Muscle of back (tissue), 13 donors: ENCODE data around the gene STARD10. TPM values are rescaled to one million over a fixed set of nuclear protein-coding genes. Genes with fewer than 3 reads are reported as not detected.

Source experiments
- DNase-seq, 3 donors: peaks; one replicate each; pipeline versions ENCODE4 v3.0.0 to v3.0.0-alpha.2; 2013
- long read RNA-seq, 9 donors: transcript quantifications; one replicate each; lab custom pipeline, GENCODE V29; 2026
- polyA plus RNA-seq, 10 donors: library from polyadenylated mRNA; unstranded; fragments of 120-200 nt; gene quantifications; one replicate each; pipeline ENCODE4 v1.2.1, GENCODE V29; 2013; ENCODE audit not compliant: insufficient read length in 10 of 10

Gene STARD10, protein sequence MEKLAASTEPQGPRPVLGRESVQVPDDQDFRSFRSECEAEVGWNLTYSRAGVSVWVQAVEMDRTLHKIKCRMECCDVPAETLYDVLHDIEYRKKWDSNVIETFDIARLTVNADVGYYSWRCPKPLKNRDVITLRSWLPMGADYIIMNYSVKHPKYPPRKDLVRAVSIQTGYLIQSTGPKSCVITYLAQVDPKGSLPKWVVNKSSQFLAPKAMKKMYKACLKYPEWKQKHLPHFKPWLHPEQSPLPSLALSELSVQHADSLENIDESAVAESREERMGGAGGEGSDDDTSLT
- polyA plus RNA-seq: 10 to 100 TPM; 36.9 to 68.3 (median 46.8) TPM
- long read RNA-seq, donor 1, transcript STARD10-204 (2 exons, 526 nt): major isoform, 9 of 18 reads
- long read RNA-seq, donor 1, transcript STARD10-210 (7 exons, 1,100 nt): minor isoform, 6 of 18 reads
- long read RNA-seq, donor 1, partial matches to known transcripts: 0 of 18 reads
- long read RNA-seq, donor 1, other reads (novel, unspliced or antisense): 0 of 18 reads
- long read RNA-seq, donor 2, transcript STARD10-210 (7 exons, 1,100 nt): major isoform, 5 of 9 reads
- long read RNA-seq, donor 2, partial matches to known transcripts: 0 of 9 reads
- long read RNA-seq, donor 2, other reads (novel, unspliced or antisense): 0 of 9 reads
- long read RNA-seq, donor 3: 0 reads
- long read RNA-seq, donor 4, transcript STARD10-210 (7 exons, 1,100 nt): major isoform, 7 of 12 reads
- long read RNA-seq, donor 4, partial matches to known transcripts: 0 of 12 reads
- long read RNA-seq, donor 4, other reads (novel, unspliced or antisense): 0 of 12 reads
- long read RNA-seq, donor 5, transcript STARD10-204 (2 exons, 526 nt): major isoform, 6 of 12 reads
- long read RNA-seq, donor 5, transcript STARD10-210 (7 exons, 1,100 nt): minor isoform, 5 of 12 reads
- long read RNA-seq, donor 5, partial matches to known transcripts: 0 of 12 reads
- long read RNA-seq, donor 5, other reads (novel, unspliced or antisense): 0 of 12 reads
- long read RNA-seq, donor 6, transcript STARD10-210 (7 exons, 1,100 nt): minor isoform, 8 of 23 reads
- long read RNA-seq, donor 6, transcript STARD10-204 (2 exons, 526 nt): major isoform, 10 of 23 reads
- long read RNA-seq, donor 6, partial matches to known transcripts: 0 of 23 reads
- long read RNA-seq, donor 6, other reads (novel, unspliced or antisense): 0 of 23 reads
- long read RNA-seq, donor 7, transcript STARD10-210 (7 exons, 1,100 nt): major isoform, 6 of 10 reads
- long read RNA-seq, donor 7, partial matches to known transcripts: 0 of 10 reads
- long read RNA-seq, donor 7, other reads (novel, unspliced or antisense): 0 of 10 reads
- long read RNA-seq, donor 8, transcript STARD10-204 (2 exons, 526 nt): minor isoform, 5 of 24 reads
- long read RNA-seq, donor 8, transcript STARD10-210 (7 exons, 1,100 nt): major isoform, 7 of 24 reads
- long read RNA-seq, donor 8, partial matches to known transcripts: 12 of 24 reads
- long read RNA-seq, donor 8, other reads (novel, unspliced or antisense): 0 of 24 reads
- long read RNA-seq, donor 9, partial matches to known transcripts: 0 of 6 reads
- long read RNA-seq, donor 9, other reads (novel, unspliced or antisense): 0 of 6 reads

DNA sequence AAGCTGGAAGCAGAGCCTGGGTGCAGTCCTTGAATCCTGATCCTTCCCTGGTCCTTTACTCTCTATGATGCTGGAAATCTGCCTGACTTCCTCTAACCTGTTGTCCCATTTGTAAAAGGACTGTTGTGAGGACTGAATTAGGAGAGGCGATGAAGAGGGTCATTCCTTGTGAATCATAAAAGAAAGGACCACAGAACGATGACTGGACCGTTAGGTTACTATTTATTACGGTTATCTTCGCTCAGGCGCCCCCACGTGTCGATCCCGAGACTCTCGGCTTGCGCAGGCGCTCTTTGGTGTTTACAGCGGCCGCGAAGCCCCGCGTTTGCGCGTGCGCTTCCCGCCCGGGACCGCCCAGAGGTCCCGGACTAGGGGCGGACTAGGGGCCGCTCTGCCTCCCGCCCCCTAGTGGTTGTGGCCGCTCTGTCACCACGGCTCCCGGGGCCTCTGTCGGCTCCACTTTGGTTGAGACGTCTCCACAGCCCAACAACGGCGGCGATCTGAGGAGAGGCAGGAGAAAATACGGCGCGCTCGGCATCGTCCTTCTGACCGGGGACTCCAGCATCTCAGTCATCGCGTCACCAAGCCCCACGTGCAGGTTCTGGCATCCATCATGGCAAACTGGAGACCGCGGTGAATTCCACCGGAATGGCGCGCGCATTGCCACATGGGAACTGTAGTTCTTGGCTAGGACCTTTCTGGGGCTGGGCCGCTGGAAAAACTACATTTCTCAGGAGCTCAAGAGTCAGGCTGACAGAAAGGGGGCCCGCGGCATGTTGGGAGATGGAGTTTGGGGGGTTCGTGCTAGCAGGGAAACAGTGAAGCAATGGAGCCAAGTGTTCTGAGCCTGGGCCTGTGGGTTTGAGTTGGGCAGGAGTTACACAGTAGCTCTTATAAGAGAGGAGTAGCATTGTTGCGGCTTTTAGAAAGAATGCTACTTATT, at the start of gene STARD10:
Gene STARD10 (minus strand): TSS at position 623 of the 943 bp plus-strand sequence. CDS start 12,866 bp downstream, outside the sequence.
- peak; percentile 98 to 99 (median 98) for DNase-seq

DNA sequence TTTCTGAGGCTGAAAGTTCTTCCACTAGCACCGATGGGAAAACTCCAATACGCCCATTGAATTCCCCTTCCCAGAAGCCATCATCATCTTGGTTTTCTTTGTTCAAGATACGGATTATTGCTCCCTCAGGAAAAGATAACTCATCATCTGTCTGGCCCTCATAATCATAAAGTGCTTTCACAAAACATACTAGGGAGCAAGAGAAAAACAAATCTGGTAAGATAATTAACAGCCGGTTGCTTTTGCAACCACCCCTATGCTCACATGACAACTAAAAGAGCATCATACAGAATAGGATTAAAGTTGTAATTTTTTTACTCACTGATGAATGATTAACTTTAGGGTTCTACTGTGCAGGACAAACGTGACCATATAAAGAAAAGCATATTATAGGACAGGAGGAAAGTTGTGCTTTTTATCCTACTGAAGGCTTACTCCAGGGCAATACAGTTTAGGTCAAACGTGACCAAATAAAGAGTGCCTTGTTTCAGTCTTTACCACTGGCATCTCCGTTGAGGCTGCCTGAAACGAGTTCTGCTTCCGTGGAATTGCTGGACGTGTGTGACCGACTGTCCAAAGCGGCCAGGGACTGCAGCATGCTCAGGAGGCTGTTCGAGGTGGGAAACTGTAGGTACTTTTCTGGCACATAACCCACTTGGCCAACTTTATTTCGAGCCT, 48.9 kb upstream of the STARD10 start:
- no peak for DNase-seq

DNA sequence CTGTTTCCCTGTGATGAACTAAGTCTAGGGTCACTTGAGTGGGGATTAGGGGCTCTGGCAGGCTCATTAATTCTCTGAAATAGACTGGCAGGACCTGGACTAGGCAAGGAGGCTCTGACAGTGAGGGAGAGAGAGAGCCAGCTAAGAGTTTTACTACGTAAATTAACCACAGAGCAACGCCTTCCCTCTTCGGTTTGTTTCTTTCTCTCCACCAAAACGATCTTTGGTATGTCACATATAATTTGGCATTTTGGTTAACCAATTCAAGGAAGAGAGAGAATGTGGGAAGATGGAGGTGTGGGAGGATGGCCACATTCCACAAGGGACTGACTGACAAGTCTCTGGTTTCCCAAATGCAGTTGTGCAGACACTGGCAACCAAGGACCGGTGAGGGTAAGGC, 48.3 kb upstream of the STARD10 start:
- no peak for DNase-seq

DNA sequence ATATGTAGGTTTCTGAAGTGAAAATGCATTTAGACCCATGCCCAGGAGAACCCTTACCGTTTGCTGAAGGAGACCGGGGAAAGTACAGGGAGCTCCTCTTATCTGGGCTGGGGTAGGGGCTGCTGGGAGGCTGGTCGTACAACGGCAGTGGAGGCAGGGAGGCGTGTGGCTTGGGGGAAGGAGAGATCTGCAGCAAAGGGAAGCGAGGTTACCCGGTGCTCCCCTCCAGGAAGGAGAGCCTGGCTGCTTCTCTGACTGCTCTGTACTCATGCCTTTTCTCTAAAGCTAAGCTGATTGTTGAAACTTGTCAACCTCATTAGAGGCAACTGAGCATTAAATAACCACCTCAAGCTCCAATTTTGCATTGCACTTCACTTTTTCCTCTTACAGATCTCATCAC, 47.5 kb upstream of the STARD10 start:
- no peak for DNase-seq

DNA sequence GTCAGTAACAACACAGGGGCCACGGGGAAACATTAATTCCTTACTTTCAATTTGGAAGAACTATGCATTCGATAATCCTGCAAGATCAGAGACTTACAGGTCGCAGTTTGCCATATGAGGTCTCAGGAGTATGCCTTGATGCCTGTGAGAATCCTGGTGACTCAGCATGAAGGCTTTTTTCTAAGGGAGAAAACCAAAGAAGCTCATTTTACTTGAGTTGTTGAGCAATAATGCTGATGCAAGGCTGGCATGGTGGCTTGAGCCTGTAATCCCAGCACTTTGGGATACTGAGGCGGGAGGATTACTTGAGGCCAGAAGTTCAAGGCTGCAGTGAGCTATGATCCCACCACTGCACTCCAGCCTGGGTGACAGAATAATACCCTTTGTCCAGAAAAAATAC, 46.9 kb upstream of the STARD10 start:
- peak in 1 of 3 donors; percentile 54 for DNase-seq

DNA sequence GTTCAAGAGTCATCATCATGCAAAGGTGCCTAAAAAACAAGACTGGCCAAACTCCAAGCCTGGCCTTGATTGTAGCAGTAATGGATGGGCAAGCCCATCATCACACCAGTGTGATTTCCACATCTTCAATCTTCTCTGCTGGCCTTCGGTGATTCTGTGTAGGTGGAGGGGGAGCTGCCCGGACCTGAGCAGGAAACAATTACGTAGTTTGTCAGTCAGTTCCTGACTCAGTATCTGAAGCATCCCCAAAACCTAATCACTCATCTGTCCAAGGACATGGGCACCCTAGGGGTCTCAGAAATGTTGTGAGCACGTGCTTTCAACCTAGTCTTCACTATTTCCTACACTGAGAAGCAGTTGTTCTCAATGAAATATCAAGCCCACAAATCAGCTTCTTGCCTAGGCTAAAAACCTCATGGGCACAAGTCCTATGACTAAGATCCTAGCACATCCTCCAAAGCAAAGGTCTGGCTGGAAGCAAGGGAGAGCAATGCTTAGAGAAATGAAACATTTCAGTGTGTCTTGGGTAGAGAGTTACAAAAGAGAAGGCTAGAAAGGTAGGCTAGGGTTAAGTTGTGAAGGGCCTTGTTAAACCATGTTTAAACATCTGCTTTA, 45.0 kb upstream of the STARD10 start:
- no peak for DNase-seq

DNA sequence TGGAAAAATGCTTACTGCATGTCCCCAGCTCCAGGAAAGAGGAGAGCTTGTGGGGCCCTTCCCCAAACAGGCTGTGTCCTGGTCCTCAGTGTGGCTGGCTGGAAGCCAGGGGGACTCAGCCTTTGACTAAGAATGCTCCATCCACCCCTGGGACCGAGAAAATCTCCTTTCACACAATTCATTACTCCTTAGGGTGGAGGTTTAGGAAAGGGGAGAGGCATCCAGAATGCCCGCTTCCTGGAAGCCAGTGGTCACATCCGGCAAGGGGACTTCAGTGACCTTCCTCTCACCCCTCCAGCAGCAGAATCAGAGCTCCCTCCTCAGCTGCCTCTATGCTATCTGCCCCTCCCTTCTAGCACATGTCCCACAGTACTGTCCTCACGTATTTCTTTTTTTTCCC, 42.3 kb upstream of the STARD10 start:
- DNase-seq: peak in 2 of 3 donors; percentile 66 to 81

DNA sequence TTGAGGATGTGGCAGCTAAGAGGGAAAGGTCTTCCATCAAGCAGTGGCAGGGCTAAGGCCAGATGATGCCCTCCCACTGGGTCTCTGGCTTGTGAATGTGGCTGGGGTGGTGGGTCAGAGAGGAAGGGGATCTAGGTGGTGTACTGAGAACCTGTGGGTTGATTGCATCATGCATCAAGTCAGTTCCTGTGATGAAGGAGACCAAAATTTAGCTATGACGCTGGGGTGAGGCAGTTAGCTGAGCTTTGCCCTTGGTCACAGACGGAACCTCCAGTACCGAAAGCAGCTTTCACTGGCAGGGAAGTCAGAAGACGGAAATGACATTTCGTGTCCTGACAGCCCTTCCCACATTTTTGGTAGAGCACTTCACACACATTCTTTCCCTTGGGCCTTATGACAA, 41.1 kb upstream of the STARD10 start:
- peak in 1 of 3 donors; percentile 17 for DNase-seq

DNA sequence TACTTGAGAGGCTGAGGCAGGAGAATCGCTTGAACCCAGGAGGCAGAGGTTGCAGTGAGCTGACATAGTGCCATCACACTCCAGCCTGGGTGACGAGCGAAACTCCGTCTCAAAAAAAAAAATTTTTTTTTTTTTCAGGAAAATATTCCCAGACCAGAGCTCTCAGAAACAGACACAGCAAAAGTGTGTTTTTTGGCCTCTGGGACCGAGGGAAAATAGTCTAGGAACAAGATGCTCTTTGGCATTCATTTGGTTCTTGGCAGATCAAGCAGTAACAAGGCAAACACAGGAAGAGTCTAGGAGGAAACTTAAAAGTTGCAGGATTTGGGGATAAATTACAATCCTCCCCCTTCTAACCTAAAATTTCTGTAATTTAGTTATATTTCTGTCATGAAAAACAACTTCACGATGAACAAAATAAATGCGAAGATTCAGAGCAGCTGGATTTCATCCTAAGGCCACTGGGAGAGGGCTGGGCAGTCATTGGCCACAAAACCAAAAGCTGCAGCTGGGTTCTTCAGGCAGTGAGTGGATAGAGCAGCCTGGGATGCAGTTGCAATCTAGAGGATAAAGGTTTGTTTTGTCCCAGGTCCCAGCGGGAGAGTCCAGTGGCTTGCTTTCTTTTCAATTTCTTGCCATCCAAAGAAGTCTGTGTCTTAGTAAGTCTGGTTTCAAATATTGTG, 40.1 kb upstream of the STARD10 start:
- DNase-seq: peak in 2 of 3 donors; percentile 77 to 88

DNA sequence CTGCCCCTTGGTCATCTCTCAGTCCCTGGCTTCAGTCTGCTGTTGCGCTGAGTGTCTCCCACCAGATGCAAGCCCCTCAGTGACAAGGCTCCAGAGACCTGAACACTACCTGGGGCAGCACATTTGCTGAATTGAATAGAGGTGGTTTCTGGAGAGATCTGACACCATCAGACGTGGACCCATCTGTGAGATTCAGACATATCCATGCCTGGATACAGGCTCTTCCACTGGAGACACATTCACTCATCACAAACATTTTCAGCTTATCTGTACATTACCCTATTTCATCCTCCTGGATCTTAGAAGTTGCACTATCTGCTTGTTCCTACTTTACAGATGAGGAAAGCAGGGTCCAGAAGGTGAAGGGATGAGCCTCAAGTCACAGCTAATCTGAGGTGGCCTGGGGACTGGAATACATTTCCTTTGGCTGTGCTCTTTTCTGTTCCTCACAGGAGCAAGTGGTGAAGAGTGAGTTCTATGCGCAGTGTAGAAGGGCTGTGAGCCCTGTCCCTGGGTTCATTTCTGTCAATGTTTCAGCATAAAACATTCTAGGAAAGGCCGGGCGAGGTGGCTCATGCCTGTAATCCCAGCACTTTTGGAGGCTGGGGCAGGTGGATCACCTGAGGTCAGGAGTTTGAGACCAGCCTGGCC, 39.4 kb upstream of the STARD10 start:
- no peak for DNase-seq

DNA sequence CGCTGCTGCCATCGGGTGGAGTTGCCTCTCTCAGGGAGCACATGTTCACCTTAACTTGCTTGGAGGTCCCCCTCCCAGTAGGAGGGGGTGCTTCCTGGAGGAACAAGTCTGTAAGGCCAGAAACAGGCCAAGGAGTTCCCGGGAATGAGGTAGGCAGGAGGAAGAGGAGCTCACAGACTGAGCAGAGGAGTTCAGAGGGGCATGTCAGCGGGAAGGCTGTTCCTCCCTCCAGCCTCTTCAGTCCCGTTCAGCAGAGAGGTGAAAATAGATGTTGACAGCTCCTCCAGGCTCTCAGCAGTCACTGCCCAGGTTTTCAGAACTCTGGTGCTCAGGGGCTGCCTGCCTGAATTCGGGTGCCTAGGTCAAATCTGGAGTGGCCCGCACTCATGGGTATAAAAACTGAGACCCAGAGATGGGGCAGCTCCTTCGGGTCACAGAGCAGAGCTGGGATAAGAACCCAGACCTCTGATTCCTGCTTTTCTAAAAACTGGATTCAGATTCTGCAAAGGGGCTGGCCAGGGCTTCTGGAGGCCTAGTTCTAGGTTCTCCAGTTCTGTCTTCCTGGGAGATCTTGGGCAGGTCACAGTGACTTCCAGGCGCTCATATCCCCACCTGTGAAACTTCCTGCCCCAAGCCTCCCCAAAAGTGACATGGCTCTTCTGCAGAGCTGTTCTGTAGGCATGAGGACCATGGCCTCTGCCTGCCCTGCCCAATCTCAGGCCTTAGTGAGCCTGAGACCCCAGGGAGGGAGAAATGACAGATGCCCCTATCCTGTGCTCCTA, 38.6 kb upstream of the STARD10 start:
- DNase-seq: peak in 1 of 3 donors; percentile 29

DNA sequence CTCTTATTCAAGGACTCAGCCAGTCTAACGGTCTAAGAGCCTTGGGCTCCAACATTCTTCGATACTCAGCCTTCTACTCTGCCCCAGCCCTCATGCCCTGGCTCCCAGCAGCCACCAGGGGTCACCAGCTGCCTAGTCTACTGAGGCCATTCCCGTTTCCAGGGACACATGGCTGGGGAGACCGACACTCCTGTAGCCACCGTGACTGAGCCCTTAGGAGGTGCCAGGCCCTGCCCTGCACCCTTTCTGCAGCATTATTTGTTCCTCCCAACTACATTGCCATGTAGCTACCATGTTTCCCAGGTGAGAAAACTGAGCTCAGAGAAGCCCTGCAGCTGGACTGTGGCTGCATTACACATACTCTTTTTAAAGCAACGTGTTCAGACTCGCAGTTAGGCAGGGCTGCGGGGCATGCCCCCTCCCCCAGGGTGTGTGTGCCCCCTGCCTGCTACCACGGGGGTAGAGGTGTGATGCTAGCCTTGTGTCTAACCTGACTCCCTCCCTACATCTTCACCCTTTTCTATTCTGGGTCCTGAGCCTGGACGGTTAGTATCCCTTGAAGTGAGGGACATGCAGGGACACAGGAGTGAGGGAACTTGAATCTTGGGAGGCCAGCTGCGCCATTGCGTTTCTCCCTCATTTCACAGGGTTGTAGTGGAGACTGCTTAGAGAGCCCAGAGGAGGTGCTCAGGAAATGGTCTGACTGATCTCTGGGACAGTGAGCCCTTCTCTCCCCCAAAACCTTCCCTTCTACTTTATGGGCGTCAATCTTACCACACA, 37.9 kb upstream of the STARD10 start:
- DNase-seq: peak; percentile 77 to 91 (median 84)

DNA sequence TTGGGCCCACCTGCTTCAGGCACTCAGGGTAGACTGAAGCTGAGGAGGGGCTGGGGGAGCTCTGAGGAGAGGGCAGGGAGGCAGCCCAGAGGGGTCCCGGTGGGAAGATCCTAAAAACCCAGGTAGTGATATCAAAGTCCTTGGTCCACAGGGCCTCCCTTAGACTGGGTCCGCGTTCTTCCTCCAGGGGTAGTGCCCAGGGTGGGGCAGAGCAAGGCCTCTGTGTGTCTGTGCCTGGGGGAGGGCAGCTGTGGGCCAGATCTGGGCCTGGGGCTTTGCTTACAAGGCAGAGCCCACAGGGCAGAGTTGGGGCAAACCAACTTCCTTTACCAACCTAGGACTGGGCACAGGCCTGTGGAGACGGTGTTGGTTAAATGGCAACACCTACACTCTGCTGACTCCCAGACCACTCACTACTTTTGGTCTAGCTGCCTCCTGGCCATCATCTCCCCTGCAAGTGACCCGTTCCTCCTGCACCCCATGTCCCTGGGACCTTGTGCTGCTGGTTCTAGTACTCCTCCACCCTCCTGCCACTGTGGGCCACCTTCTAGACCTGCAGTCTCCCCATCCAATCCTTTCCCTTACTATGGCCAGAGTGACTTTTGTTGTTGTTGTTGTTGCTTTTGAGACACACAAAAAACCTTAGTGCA, 36.2 kb upstream of the STARD10 start:
- no peak for DNase-seq

DNA sequence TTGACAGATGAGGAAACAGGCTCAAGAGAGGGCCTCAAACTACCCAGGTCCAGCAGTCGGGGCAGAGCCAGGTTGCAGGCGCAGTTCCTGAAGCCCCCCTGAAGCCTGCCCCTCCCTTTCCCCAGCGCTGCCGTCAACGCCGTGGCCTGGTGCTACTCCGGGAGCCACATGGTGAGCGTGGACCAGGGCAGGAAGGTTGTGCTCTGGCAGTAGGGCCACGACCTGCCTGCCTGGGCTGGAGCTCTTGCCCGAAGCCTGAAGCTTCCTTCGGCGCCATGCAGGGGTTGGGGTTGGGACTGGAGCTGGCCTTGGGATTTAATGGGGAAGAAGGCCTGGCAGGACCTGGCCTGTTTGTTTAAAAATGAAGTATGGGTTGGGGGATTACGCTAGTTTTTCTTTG, 35.3 kb upstream of the STARD10 start:
- DNase-seq: no peak

DNA sequence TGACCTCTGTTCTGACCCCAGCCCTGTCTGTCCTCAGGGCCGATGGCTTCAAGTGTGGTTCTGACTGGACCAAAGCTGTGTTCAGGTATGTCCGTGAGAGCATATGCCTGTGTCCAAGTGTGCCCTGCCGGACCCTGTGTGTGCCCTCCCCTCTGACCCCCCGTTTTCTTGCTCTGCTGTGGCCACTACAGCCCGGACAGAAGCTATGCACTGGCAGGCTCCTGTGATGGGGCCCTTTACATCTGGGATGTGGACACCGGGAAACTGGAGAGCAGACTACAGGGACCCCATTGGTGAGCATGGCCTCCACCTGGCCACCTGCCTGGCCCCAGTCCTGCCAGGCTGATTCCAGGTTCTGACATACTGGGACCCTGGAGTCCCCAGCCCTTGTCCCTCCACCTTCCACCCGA, 34.9 kb upstream of the STARD10 start:
- DNase-seq: no peak
